Liver (tissue), 9 donors: ENCODE measurements around the gene EXOSC10. TPM values are rescaled to one million over a fixed set of nuclear protein-coding genes. Genes with fewer than 3 reads are reported as not detected.

Experiments
- DNase-seq: peaks from one replicate; pipeline ENCODE4 v3.0.0-alpha.2; 2017; ENCODE audit warnings: low spot score
- H3K27ac ChIP-seq, 2 donors: one replicate each; pipeline ENCODE4 v1.7.0; 2013; ENCODE audit warnings: inconsistent platforms in 2 of 2, low read length in 2 of 2, control low read depth in 1 of 2, low read depth in 1 of 2, mild to moderate bottlenecking in 1 of 2
- H3K27me3 ChIP-seq, 4 donors: one replicate each; pipeline versions ENCODE4 v1.6.1 to v1.7.0; 2013; ENCODE audit warnings: low read length in 3 of 4, inconsistent platforms in 1 of 4, mild to moderate bottlenecking in 1 of 4, moderate library complexity in 1 of 4; ENCODE audit not compliant: control insufficient read depth in 4 of 4, insufficient read depth in 4 of 4
- H3K36me3 ChIP-seq, 4 donors: one replicate each; pipeline versions ENCODE4 v1.6.1 to v1.7.0; 2013; ENCODE audit warnings: low read length in 3 of 4, mild to moderate bottlenecking in 3 of 4, low read depth in 1 of 4, moderate library complexity in 1 of 4; ENCODE audit not compliant: control insufficient read depth in 4 of 4, insufficient read depth in 3 of 4
- H3K4me1 ChIP-seq, 4 donors: one replicate each; pipeline versions ENCODE4 v1.6.1 to v1.7.0; 2013; ENCODE audit warnings: low read length in 3 of 4, mild to moderate bottlenecking in 3 of 4, moderate library complexity in 1 of 4; ENCODE audit not compliant: control insufficient read depth in 4 of 4, insufficient read depth in 4 of 4
- H3K4me3 ChIP-seq, 3 donors: one replicate each; pipeline versions ENCODE4 v1.6.1 to v1.7.0; 2013; ENCODE audit warnings: low read length in 3 of 3, control low read depth in 1 of 3, low read depth in 1 of 3, mild to moderate bottlenecking in 1 of 3
- H3K9ac ChIP-seq, 2 donors: one replicate each; pipeline ENCODE4 v1.7.0; 2013; ENCODE audit warnings: low read length in 2 of 2, mild to moderate bottlenecking in 2 of 2, moderate library complexity in 2 of 2, control low read depth in 1 of 2, low read depth in 1 of 2
- H3K9me3 ChIP-seq, 4 donors: one replicate each; pipeline versions ENCODE4 v1.6.1 to v1.7.0; 2013; ENCODE audit warnings: low read length in 3 of 4; ENCODE audit not compliant: control insufficient read depth in 4 of 4
- EGR1 ChIP-seq, 2 donors: IDR thresholded peaks; 2 replicates each; pipeline ENCODE4 v1.6.1; 2016 to 2018; ENCODE audit warnings: antibody characterized with exemption in 2 of 2, low read depth in 2 of 2
- FOXA1 ChIP-seq: IDR thresholded peaks from 2 replicates; pipeline ENCODE4 v1.6.1; 2016; ENCODE audit warnings: antibody characterized with exemption
- FOXA2 ChIP-seq: IDR thresholded peaks from 2 replicates; pipeline ENCODE4 v1.6.1; 2016; ENCODE audit warnings: antibody characterized with exemption
- GABPA ChIP-seq, 2 donors: IDR thresholded peaks in 1 of 2; conservative IDR thresholded peaks in 1 of 2; 2 replicates each; pipeline ENCODE4 v1.6.1; 2016; ENCODE audit warnings: antibody characterized with exemption in 2 of 2, mild to moderate bottlenecking in 1 of 2, moderate library complexity in 1 of 2
- HNF4A ChIP-seq, 2 donors: conservative IDR thresholded peaks; 2 replicates each; pipeline ENCODE4 v1.6.1; 2016; ENCODE audit warnings: antibody characterized with exemption in 2 of 2, mild to moderate bottlenecking in 2 of 2
- HNF4G ChIP-seq: IDR thresholded peaks from 2 replicates; pipeline ENCODE4 v1.6.1; 2016; ENCODE audit warnings: antibody characterized with exemption
- NR2F2 ChIP-seq: IDR thresholded peaks from 2 replicates; pipeline ENCODE4 v1.6.1; 2016; ENCODE audit warnings: antibody characterized with exemption
- RAD21 ChIP-seq, 2 donors: IDR thresholded peaks; 2 replicates each; pipeline ENCODE4 v1.6.1; 2016; ENCODE audit warnings: antibody characterized with exemption in 2 of 2, mild to moderate bottlenecking in 2 of 2
- RXRA ChIP-seq, 2 donors: IDR thresholded peaks; 2 replicates each; pipeline ENCODE4 v1.6.1; 2017 to 2018; ENCODE audit warnings: antibody characterized with exemption in 2 of 2, mild to moderate bottlenecking in 1 of 2
- SP1 ChIP-seq: IDR thresholded peaks from 2 replicates; pipeline ENCODE4 v1.6.1; 2018; ENCODE audit warnings: antibody characterized with exemption, mild to moderate bottlenecking
- TAF1 ChIP-seq: conservative IDR thresholded peaks from 2 replicates; pipeline ENCODE4 v1.6.1; 2016; ENCODE audit warnings: antibody characterized with exemption, mild to moderate bottlenecking
- YY1 ChIP-seq: IDR thresholded peaks from 2 replicates; pipeline ENCODE4 v1.6.1; 2016; ENCODE audit warnings: antibody characterized with exemption, mild to moderate bottlenecking
- whole genome bisulfite sequencing: extraction: QIAGEN DNeasy Blood & Tissue Kit; methylation state at CpG from one replicate; pipeline ENCODE4 v1.1.7; 2013; 5-methylcytosine and 5-hydroxymethylcytosine counted together
- polyA plus RNA-seq, 2 donors: library from polyadenylated mRNA; stranded (reverse) in 1 of 2; unstranded in 1 of 2; fragments of 200-250 nt in 1 of 2; fragments of >200 nt in 1 of 2; fragmentation: Nextera tagmentation in 1 of 2; extraction: Ambion mirVana in 1 of 2; gene quantifications; one replicate each; pipeline versions ENCODE4 v1.2.1 to v1.2.3, GENCODE V29; 2013 to 2015
- total RNA-seq, 2 donors: library from RNA; depleted of rRNA; stranded (reverse); fragments of >200 nt; gene quantifications; one replicate each; pipeline ENCODE4 v1.2.3, GENCODE V29; 2014
- TF ChIP-seq, protein P1 (sequence below): IDR thresholded peaks from 2 replicates; pipeline ENCODE4 v1.6.1; 2016; ENCODE audit warnings: antibody characterized with exemption
- TF ChIP-seq, protein P2 (sequence below): IDR thresholded peaks from 2 replicates; pipeline ENCODE4 v1.6.1; 2016; ENCODE audit warnings: antibody characterized with exemption
- TF ChIP-seq, protein P3 (sequence below): fragments of 150-350 bp; IDR thresholded peaks from 2 replicates; pipeline ENCODE4 v1.5.1; 2017; ENCODE audit warnings: improper control_type of control experiment, low read depth, low read length; ENCODE audit not compliant: missing input control
- TF ChIP-seq, protein P4 (sequence below): IDR thresholded peaks from 2 replicates; pipeline ENCODE4 v1.6.1; 2016; ENCODE audit warnings: antibody characterized with exemption, mild to moderate bottlenecking
- donor health status: healthy.
- donor health status: healthy.
- donor health status: healthy.
- donor health status: healthy.
- donor health status: healthy.

The EXOSC10 gene
- total and polyA plus RNA-seq, 4 donors = 11.3 to 29.2 (median 20.9) TPM

- no peak for TF ChIP-seq FOXA1
These were observed 44.0 kb downstream of the EXOSC10 start (continued) for GRCh38 chr1:11055676-11056075.

- H3K27me3 ChIP-seq = no peaks in the 10 kb centered on the region
- H3K9me3 ChIP-seq = no peaks in the 10 kb centered on the region
- DNase-seq = no peak
- TF ChIP-seq TAF1 (no peak), FOXA2 (no peak), YY1 (no peak), SP1 (no peak), GABPA (IDR thresholded peaks at IDR 0.05 in 1 of 2, conservative IDR thresholded peaks at IDR 0.05 in 1 of 2) (no peak), NR2F2 (no peak), HNF4A (conservative IDR thresholded peaks at IDR 0.05) (no peak), HNF4G (no peak), RAD21 (IDR thresholded peaks at IDR 0.05) (no peak), EGR1 (IDR thresholded peaks at IDR 0.05; ENCODE audit: low read depth in 2 of 2) (no peak), FOXA1 (no peak)
- TF ChIP-seq, protein P1, sequence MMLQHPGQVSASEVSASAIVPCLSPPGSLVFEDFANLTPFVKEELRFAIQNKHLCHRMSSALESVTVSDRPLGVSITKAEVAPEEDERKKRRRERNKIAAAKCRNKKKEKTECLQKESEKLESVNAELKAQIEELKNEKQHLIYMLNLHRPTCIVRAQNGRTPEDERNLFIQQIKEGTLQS = no peak
- TF ChIP-seq, protein P2, sequence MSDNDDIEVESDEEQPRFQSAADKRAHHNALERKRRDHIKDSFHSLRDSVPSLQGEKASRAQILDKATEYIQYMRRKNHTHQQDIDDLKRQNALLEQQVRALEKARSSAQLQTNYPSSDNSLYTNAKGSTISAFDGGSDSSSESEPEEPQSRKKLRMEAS = no peak
- TF ChIP-seq, protein P3, sequence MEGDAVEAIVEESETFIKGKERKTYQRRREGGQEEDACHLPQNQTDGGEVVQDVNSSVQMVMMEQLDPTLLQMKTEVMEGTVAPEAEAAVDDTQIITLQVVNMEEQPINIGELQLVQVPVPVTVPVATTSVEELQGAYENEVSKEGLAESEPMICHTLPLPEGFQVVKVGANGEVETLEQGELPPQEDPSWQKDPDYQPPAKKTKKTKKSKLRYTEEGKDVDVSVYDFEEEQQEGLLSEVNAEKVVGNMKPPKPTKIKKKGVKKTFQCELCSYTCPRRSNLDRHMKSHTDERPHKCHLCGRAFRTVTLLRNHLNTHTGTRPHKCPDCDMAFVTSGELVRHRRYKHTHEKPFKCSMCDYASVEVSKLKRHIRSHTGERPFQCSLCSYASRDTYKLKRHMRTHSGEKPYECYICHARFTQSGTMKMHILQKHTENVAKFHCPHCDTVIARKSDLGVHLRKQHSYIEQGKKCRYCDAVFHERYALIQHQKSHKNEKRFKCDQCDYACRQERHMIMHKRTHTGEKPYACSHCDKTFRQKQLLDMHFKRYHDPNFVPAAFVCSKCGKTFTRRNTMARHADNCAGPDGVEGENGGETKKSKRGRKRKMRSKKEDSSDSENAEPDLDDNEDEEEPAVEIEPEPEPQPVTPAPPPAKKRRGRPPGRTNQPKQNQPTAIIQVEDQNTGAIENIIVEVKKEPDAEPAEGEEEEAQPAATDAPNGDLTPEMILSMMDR = no peak
- TF ChIP-seq, protein P4, sequence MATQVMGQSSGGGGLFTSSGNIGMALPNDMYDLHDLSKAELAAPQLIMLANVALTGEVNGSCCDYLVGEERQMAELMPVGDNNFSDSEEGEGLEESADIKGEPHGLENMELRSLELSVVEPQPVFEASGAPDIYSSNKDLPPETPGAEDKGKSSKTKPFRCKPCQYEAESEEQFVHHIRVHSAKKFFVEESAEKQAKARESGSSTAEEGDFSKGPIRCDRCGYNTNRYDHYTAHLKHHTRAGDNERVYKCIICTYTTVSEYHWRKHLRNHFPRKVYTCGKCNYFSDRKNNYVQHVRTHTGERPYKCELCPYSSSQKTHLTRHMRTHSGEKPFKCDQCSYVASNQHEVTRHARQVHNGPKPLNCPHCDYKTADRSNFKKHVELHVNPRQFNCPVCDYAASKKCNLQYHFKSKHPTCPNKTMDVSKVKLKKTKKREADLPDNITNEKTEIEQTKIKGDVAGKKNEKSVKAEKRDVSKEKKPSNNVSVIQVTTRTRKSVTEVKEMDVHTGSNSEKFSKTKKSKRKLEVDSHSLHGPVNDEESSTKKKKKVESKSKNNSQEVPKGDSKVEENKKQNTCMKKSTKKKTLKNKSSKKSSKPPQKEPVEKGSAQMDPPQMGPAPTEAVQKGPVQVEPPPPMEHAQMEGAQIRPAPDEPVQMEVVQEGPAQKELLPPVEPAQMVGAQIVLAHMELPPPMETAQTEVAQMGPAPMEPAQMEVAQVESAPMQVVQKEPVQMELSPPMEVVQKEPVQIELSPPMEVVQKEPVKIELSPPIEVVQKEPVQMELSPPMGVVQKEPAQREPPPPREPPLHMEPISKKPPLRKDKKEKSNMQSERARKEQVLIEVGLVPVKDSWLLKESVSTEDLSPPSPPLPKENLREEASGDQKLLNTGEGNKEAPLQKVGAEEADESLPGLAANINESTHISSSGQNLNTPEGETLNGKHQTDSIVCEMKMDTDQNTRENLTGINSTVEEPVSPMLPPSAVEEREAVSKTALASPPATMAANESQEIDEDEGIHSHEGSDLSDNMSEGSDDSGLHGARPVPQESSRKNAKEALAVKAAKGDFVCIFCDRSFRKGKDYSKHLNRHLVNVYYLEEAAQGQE = no peak
- no peak overlapping the region for H3K4me3 ChIP-seq
- WGBS = 95% methylated on average over 22 of the region's 22 CpGs
- peaks cover 0 to 16% (median 9%) of the 10 kb centered on the region in 4 donors for H3K4me1 ChIP-seq
- peaks cover 0 to 15% (median 6%) of the 10 kb centered on the region in 4 donors for H3K36me3 ChIP-seq
- no peak overlapping the region for H3K9ac ChIP-seq
- no peak overlapping the region for H3K27ac ChIP-seq
These were observed 45.0 kb downstream of the EXOSC10 start for GRCh38 chr1:11054666-11055065.

DNA sequence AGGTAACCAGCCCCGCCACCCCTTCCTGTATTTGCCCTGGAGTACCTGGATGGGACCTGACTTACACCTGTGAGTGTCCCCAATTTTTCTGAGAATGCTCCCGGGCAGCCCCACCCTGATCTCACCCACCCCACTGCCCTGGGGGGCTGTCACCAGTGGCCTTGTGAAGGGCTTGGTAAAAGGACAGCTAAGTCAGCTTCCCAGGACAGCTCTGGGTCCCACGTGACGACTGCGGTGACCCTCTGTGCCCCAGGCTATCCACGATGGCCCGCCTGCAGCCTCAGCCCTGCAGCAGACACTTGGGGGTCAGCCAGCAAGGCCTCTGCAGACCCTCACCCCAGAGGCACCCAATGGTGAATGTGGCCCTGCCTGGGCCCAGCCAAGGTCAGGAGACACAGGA is 45.5 kb downstream of the EXOSC10 start:
- H3K4me1 ChIP-seq = peaks cover 0 to 14% (median 9%) of the 10 kb centered on the region in 4 donors
- DNase-seq = no peak
- no peak overlapping the region for H3K4me3 ChIP-seq
- 91% methylated on average over 7 of the region's 7 CpGs for WGBS
- H3K9ac ChIP-seq = no peak overlapping the region
- peaks cover 0 to 15% (median 6%) of the 10 kb centered on the region in 4 donors for H3K36me3 ChIP-seq
- H3K27ac ChIP-seq = no peak overlapping the region
- H3K27me3 ChIP-seq = no peaks in the 10 kb centered on the region
- no peaks in the 10 kb centered on the region for H3K9me3 ChIP-seq
- no peak for TF ChIP-seq TAF1
- TF ChIP-seq, protein P1 = no peak
- no peak for TF ChIP-seq HNF4A (conservative IDR thresholded peaks at IDR 0.05)
- no peak for TF ChIP-seq GABPA (IDR thresholded peaks at IDR 0.05 in 1 of 2, conservative IDR thresholded peaks at IDR 0.05 in 1 of 2)
- TF ChIP-seq FOXA2 = no peak
- TF ChIP-seq, protein P3 = no peak
- no peak for TF ChIP-seq RXRA (IDR thresholded peaks at IDR 0.05)
- TF ChIP-seq, protein P2 = no peak
- TF ChIP-seq, protein P4 = no peak
- no peak for TF ChIP-seq YY1
- TF ChIP-seq RAD21 (IDR thresholded peaks at IDR 0.05) = no peak
- TF ChIP-seq HNF4G = no peak
- TF ChIP-seq EGR1 (IDR thresholded peaks at IDR 0.05; ENCODE audit: low read depth in 2 of 2) = no peak
